Measurements from ENCODE around the gene ORM2. TPM values are rescaled to one million over a fixed set of nuclear protein-coding genes. Genes with fewer than 3 reads are reported as not detected.

The ORM2 gene
- total and polyA plus RNA-seq, 2 experiments from 2014 or later: 0.76 TPM

GRCh38 chr9:114371343-114371944 lies 41.8 kb downstream of the ORM2 start:
- Mint-ChIP-seq H3K4me3 (peak overlapping the region; percentile 10; the same call in 1 of the 3 replicates), H3K9me3 (no peaks in the 10 kb centered on the region), H3K4me1 (peaks cover 48% of the 10 kb centered on the region), H3K27ac (peak overlapping the region; percentile 97), H3K36me3 (ENCODE audit: low read depth) (peaks cover 50% of the 10 kb centered on the region), H3K27me3 (ENCODE audit: insufficient read depth, low read depth, poor library complexity) (peaks cover 5% of the 10 kb centered on the region)
- Histone ChIP-seq H3K4me1 (ENCODE audit: insufficient read depth) (peaks cover 52% of the 10 kb centered on the region), H3K9me2 (ENCODE audit: insufficient read depth) (0 out of 2 replicates have a peak, but pooled peaks cover 6% of the 10 kb centered on the region), H3K27ac (ENCODE audit: low read depth) (no peak overlapping the region), H4K20me1 (replicated peaks; ENCODE audit: insufficient read depth) (no peaks in the 10 kb centered on the region), H3K36me3 (ENCODE audit: insufficient read depth) (no peaks in the 10 kb centered on the region), H3K4me3 (peak overlapping the region; percentile 50; the same call in 1 of the 2 replicates), H2AFZ (no peak overlapping the region), H3K79me2 (replicated peaks; ENCODE audit: insufficient read depth) (peaks cover 4% of the 10 kb centered on the region; the same call in 1 of the 2 replicates), H3K27me3 (ENCODE audit: insufficient read depth) (no peaks in the 10 kb centered on the region), H3K4me2 (peak overlapping the region; percentile 75; the same call in 1 of the 2 replicates), H3F3A (replicated peaks; ENCODE audit: low read depth) (peaks cover 12% of the 10 kb centered on the region; the same call in 1 of the 2 replicates)
- TF ChIP-seq, protein P1, sequence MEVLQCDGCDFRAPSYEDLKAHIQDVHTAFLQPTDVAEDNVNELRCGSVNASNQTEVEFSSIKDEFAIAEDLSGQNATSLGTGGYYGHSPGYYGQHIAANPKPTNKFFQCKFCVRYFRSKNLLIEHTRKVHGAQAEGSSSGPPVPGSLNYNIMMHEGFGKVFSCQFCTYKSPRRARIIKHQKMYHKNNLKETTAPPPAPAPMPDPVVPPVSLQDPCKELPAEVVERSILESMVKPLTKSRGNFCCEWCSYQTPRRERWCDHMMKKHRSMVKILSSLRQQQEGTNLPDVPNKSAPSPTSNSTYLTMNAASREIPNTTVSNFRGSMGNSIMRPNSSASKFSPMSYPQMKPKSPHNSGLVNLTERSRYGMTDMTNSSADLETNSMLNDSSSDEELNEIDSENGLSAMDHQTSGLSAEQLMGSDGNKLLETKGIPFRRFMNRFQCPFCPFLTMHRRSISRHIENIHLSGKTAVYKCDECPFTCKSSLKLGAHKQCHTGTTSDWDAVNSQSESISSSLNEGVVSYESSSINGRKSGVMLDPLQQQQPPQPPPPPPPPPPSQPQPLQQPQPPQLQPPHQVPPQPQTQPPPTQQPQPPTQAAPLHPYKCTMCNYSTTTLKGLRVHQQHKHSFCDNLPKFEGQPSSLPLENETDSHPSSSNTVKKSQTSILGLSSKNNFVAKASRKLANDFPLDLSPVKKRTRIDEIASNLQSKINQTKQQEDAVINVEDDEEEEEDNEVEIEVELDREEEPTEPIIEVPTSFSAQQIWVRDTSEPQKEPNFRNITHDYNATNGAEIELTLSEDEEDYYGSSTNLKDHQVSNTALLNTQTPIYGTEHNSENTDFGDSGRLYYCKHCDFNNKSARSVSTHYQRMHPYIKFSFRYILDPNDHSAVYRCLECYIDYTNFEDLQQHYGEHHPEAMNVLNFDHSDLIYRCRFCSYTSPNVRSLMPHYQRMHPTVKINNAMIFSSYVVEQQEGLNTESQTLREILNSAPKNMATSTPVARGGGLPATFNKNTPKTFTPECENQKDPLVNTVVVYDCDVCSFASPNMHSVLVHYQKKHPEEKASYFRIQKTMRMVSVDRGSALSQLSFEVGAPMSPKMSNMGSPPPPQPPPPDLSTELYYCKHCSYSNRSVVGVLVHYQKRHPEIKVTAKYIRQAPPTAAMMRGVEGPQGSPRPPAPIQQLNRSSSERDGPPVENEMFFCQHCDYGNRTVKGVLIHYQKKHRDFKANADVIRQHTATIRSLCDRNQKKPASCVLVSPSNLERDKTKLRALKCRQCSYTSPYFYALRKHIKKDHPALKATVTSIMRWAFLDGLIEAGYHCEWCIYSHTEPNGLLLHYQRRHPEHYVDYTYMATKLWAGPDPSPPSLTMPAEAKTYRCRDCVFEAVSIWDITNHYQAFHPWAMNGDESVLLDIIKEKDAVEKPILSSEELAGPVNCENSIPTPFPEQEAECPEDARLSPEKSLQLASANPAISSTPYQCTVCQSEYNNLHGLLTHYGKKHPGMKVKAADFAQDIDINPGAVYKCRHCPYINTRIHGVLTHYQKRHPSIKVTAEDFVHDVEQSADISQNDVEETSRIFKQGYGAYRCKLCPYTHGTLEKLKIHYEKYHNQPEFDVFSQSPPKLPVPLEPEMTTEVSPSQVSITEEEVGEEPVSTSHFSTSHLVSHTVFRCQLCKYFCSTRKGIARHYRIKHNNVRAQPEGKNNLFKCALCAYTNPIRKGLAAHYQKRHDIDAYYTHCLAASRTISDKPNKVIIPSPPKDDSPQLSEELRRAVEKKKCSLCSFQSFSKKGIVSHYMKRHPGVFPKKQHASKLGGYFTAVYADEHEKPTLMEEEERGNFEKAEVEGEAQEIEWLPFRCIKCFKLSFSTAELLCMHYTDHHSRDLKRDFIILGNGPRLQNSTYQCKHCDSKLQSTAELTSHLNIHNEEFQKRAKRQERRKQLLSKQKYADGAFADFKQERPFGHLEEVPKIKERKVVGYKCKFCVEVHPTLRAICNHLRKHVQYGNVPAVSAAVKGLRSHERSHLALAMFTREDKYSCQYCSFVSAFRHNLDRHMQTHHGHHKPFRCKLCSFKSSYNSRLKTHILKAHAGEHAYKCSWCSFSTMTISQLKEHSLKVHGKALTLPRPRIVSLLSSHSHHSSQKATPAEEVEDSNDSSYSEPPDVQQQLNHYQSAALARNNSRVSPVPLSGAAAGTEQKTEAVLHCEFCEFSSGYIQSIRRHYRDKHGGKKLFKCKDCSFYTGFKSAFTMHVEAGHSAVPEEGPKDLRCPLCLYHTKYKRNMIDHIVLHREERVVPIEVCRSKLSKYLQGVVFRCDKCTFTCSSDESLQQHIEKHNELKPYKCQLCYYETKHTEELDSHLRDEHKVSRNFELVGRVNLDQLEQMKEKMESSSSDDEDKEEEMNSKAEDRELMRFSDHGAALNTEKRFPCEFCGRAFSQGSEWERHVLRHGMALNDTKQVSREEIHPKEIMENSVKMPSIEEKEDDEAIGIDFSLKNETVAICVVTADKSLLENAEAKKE (CRISPR knock-in tag; IDR thresholded peaks at IDR 0.05): no peak
- no peak for TF ChIP-seq STAT1 (IDR thresholded peaks at IDR 0.05; ENCODE audit: unreplicated experiment)
- no peak for TF ChIP-seq EZH2phosphoT487 (IDR thresholded peaks at IDR 0.05; ENCODE audit: unreplicated experiment)
- TF ChIP-seq EZH2 (IDR thresholded peaks at IDR 0.05; ENCODE audit: low read depth, unreplicated experiment): no peak
- no peak for TF ChIP-seq ETS1 (IDR thresholded peaks at IDR 0.05)
- TF ChIP-seq CREB1 (CRISPR knock-in tag; IDR thresholded peaks at IDR 0.05; ENCODE audit: low read depth): no peak
- TF ChIP-seq POLR2AphosphoS5 (IDR thresholded peaks at IDR 0.05; ENCODE audit: low read depth): no peak
- TF ChIP-seq JUNB (IDR thresholded peaks at IDR 0.05; ENCODE audit: unreplicated experiment): no peak
- TF ChIP-seq ZNF331 (CRISPR knock-in tag; IDR thresholded peaks at IDR 0.05; ENCODE audit: low read depth): no peak
- no peak for TF ChIP-seq NANOG (IDR thresholded peaks at IDR 0.05; ENCODE audit: borderline replicate concordance)
- no peak for TF ChIP-seq ZNF114 (CRISPR knock-in tag; IDR thresholded peaks at IDR 0.05)
- TF ChIP-seq, protein P2, sequence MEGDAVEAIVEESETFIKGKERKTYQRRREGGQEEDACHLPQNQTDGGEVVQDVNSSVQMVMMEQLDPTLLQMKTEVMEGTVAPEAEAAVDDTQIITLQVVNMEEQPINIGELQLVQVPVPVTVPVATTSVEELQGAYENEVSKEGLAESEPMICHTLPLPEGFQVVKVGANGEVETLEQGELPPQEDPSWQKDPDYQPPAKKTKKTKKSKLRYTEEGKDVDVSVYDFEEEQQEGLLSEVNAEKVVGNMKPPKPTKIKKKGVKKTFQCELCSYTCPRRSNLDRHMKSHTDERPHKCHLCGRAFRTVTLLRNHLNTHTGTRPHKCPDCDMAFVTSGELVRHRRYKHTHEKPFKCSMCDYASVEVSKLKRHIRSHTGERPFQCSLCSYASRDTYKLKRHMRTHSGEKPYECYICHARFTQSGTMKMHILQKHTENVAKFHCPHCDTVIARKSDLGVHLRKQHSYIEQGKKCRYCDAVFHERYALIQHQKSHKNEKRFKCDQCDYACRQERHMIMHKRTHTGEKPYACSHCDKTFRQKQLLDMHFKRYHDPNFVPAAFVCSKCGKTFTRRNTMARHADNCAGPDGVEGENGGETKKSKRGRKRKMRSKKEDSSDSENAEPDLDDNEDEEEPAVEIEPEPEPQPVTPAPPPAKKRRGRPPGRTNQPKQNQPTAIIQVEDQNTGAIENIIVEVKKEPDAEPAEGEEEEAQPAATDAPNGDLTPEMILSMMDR (conservative IDR thresholded peaks at IDR 0.05; ENCODE audit: low read depth in 2 of 2): no peak
- TF ChIP-seq, protein P3, sequence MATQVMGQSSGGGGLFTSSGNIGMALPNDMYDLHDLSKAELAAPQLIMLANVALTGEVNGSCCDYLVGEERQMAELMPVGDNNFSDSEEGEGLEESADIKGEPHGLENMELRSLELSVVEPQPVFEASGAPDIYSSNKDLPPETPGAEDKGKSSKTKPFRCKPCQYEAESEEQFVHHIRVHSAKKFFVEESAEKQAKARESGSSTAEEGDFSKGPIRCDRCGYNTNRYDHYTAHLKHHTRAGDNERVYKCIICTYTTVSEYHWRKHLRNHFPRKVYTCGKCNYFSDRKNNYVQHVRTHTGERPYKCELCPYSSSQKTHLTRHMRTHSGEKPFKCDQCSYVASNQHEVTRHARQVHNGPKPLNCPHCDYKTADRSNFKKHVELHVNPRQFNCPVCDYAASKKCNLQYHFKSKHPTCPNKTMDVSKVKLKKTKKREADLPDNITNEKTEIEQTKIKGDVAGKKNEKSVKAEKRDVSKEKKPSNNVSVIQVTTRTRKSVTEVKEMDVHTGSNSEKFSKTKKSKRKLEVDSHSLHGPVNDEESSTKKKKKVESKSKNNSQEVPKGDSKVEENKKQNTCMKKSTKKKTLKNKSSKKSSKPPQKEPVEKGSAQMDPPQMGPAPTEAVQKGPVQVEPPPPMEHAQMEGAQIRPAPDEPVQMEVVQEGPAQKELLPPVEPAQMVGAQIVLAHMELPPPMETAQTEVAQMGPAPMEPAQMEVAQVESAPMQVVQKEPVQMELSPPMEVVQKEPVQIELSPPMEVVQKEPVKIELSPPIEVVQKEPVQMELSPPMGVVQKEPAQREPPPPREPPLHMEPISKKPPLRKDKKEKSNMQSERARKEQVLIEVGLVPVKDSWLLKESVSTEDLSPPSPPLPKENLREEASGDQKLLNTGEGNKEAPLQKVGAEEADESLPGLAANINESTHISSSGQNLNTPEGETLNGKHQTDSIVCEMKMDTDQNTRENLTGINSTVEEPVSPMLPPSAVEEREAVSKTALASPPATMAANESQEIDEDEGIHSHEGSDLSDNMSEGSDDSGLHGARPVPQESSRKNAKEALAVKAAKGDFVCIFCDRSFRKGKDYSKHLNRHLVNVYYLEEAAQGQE (IDR thresholded peaks at IDR 0.05; ENCODE audit: unreplicated experiment): no peak
- DNase-seq (ENCODE audit: low spot score): no peak
- no peak for ATAC-seq
